GM12878 (cell line): Measurements from ENCODE around the gene CAMTA1.

ENCODE experiments used
- CREM ChIP-seq: IDR thresholded peaks from 2 replicates; pipeline ENCODE4 v1.6.1; 2014; ENCODE audit warnings: antibody characterized with exemption, low read depth
- CTCF ChIP-seq, 3 experiments: IDR thresholded peaks in 2 of 3; conservative IDR thresholded peaks in 1 of 3; 2 replicates each; pipeline ENCODE4 v1.5.1; 2011; ENCODE audit warnings: low read depth in 3 of 3, low read length in 3 of 3, mild to moderate bottlenecking in 3 of 3, control low read depth in 2 of 3, moderate library complexity in 2 of 3, inconsistent platforms in 1 of 3, mixed read lengths in 1 of 3; ENCODE audit not compliant: control insufficient read depth in 2 of 3, insufficient read depth in 1 of 3; ENCODE audit errors: extremely low read depth in 1 of 3
- POLR2AphosphoS5 ChIP-seq: IDR thresholded peaks from 2 replicates; pipeline ENCODE4 v1.6.1; 2011; ENCODE audit warnings: mild to moderate bottlenecking, low read length, inconsistent platforms
- SREBF2 ChIP-seq: IDR thresholded peaks from 2 replicates; pipeline ENCODE4 v1.6.1; 2012; ENCODE audit warnings: mild to moderate bottlenecking, low read length
- ZSCAN29 ChIP-seq: fragments of 450-650 bp; IDR thresholded peaks from 2 replicates; pipeline ENCODE4 v1.6.1; 2017; ENCODE audit warnings: mild to moderate bottlenecking, moderate library complexity

GRCh38 chr1:6956488-6957159 lies 171.4 kb downstream of the CAMTA1 start:
- TF ChIP-seq CTCF (IDR thresholded peaks at IDR 0.05 in 2 of 3, conservative IDR thresholded peaks at IDR 0.05 in 1 of 3; ENCODE audit: control insufficient read depth in 2 of 3, extremely low read depth in 1 of 3, insufficient read depth in 1 of 3, low read depth in 3 of 3, low read length in 3 of 3) (no peak), POLR2AphosphoS5 (no peak), SREBF2 (no peak), CREM (no peak), ZSCAN29 (no peak)
